SU-DHL-6 (cell line): ENCODE results near the gene ECHDC3.

Source experiments
- H2AFZ ChIP-seq: fragments of 200-600 bp; sonication (generic); 2 replicates; pipeline ENCODE4 v1.6.1; 2014; ENCODE audit warnings: low read depth, mild to moderate bottlenecking, moderate library complexity, mixed read lengths, antibody characterized with exemption, low read length; ENCODE audit not compliant: severe bottlenecking
- H3F3A ChIP-seq: fragments of 200-600 bp; shearing (Covaris generic); 2 replicates; pipeline ENCODE4 v1.6.0; 2016; ENCODE audit warnings: antibody characterized with exemption, mild to moderate bottlenecking; ENCODE audit not compliant: insufficient read depth
- H3K27ac ChIP-seq: fragments of 200-600 bp; sonication (generic); 2 replicates; pipeline ENCODE4 v1.5.1; 2016; ENCODE audit warnings: low read depth, mild to moderate bottlenecking, low read length, moderate library complexity, mixed read lengths
- H3K27me3 ChIP-seq: fragments of 200-600 bp; sonication (generic), shearing (Covaris generic); 2 replicates; pipeline ENCODE4 v1.6.0; 2014; ENCODE audit warnings: mild to moderate bottlenecking, low read length
- H3K36me3 ChIP-seq: fragments of 200-600 bp; sonication (generic); 2 replicates; pipeline ENCODE4 v1.6.1; 2014; ENCODE audit warnings: mild to moderate bottlenecking, low read length, mixed read lengths
- H3K4me2 ChIP-seq: fragments of 300-600, 200-600 bp; shearing (Covaris generic), sonication (generic); 2 replicates; pipeline ENCODE4 v1.6.0; 2014; ENCODE audit warnings: low read length, low read depth, mild to moderate bottlenecking; ENCODE audit not compliant: poor library complexity, severe bottlenecking
- H3K4me3 ChIP-seq: fragments of 200-600 bp; sonication (generic); 2 replicates; pipeline ENCODE4 v1.5.1; 2014; ENCODE audit warnings: antibody characterized with exemption, low read length, mild to moderate bottlenecking, mixed read lengths; ENCODE audit not compliant: insufficient read depth, poor library complexity, severe bottlenecking
- H3K79me2 ChIP-seq: fragments of 200-600 bp; sonication (generic); 2 replicates; pipeline ENCODE4 v1.6.1; 2014; ENCODE audit warnings: mild to moderate bottlenecking, low read length, moderate library complexity; ENCODE audit not compliant: insufficient read depth
- H3K9ac ChIP-seq: fragments of 200-600 bp; sonication (generic); 2 replicates; pipeline ENCODE4 v1.7.0; 2014; ENCODE audit warnings: mild to moderate bottlenecking, low read length
- H3K9me2 ChIP-seq: fragments of 200-600 bp; sonication (generic); replicated peaks from 2 replicates; pipeline ENCODE4 v1.6.1; 2014; ENCODE audit warnings: low read length; ENCODE audit not compliant: insufficient read depth
- H3K9me3 ChIP-seq: fragments of 200-600 bp; sonication (generic); 2 replicates; pipeline ENCODE4 v1.6.1; 2014; ENCODE audit warnings: low read length, mixed read lengths; ENCODE audit not compliant: insufficient read depth
- H4K20me1 ChIP-seq: fragments of 200-600 bp; sonication (generic); 2 replicates; pipeline ENCODE4 v1.6.1; 2014; ENCODE audit warnings: low read depth, mild to moderate bottlenecking, antibody characterized with exemption, low read length, moderate library complexity, mixed read lengths
- CTCF ChIP-seq: fragments of 200-600 bp; sonication (generic); IDR thresholded peaks from one replicate; pipeline ENCODE4 v1.5.1; 2017; ENCODE audit warnings: antibody characterized with exemption, mild to moderate bottlenecking, low read length, moderate library complexity; ENCODE audit not compliant: insufficient read depth, poor library complexity, severe bottlenecking
- EZH2phosphoT487 ChIP-seq: fragments of 200-600 bp; sonication (generic), shearing (Covaris generic); conservative IDR thresholded peaks from 2 replicates; pipeline ENCODE4 v1.6.1; 2018; ENCODE audit warnings: mild to moderate bottlenecking, antibody characterized with exemption, low read length, moderate library complexity, mixed read lengths

ECHDC3 gene

GRCh38 chr10:11783558-11783865, 41.3 kb downstream of the ECHDC3 start:
- Histone ChIP-seq H3K27ac (no peak overlapping the region), H3F3A (no peaks in the 10 kb centered on the region), H3K4me2 (no peak overlapping the region), H3K9ac (no peak overlapping the region), H2AFZ (no peak overlapping the region), H3K4me3 (no peak overlapping the region), H3K36me3 (no peaks in the 10 kb centered on the region), H3K9me3 (no peaks in the 10 kb centered on the region), H3K27me3 (no peaks in the 10 kb centered on the region), H3K9me2 (no peaks in the 10 kb centered on the region), H3K79me2 (no peaks in the 10 kb centered on the region), H4K20me1 (no peaks in the 10 kb centered on the region)
- TF ChIP-seq CTCF, result no peak
- TF ChIP-seq EZH2phosphoT487, result no peak

DNA sequence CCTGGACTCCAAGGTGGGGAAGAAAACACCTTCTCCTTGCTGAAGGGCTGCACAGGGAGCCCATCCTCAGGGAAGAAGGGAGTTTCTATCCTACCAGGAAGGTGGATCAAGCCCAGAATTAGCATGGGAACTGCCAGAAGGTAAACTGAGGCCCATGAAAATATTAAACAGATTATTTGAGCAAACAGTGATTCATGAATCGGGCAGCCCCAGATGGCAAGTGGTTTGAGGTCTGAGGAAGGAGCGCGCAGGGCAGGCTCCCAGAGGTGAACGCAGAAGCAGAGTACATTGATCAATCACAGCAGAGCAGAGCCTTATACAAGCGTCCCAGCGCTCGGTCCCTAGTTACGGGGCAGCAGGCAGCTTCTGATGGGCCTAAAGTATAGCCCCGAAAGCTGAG, 45.2 kb downstream of the ECHDC3 start:
- Histone ChIP-seq H3K9me3 (no peaks in the 10 kb centered on the region), H4K20me1 (no peaks in the 10 kb centered on the region), H3K27me3 (no peaks in the 10 kb centered on the region), H3K9ac (no peak overlapping the region), H3K36me3 (no peaks in the 10 kb centered on the region), H2AFZ (no peak overlapping the region), H3K4me3 (no peak overlapping the region), H3F3A (no peaks in the 10 kb centered on the region), H3K4me2 (no peak overlapping the region), H3K79me2 (no peaks in the 10 kb centered on the region), H3K27ac (no peak overlapping the region), H3K9me2 (no peaks in the 10 kb centered on the region)
- TF ChIP-seq EZH2phosphoT487, result no peak
- TF ChIP-seq CTCF, result no peak

DNA sequence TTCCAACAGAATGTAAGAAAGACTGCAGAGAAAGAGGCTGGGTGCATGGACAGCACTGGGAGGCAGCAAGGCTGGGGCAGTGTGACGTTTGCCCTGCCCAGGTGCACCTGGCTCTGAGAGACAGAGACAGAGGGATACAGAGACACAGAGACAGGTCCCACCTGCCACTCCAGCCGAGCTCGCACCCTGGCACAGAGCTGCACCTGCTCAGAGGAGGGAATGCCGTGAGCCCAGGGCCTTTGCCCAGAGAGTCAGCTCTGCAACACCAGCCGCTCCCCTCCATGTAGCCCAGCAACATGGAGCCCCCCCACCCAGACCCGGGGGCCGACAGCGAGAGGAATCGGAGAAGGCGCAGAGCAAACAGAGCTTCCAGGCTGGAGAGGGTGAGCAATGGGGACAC, 45.7 kb downstream of the ECHDC3 start:
- H3K27ac ChIP-seq, result no peak overlapping the region
- TF ChIP-seq CTCF (no peak), EZH2phosphoT487 (no peak)
- H3K9ac ChIP-seq, result no peak overlapping the region
- no peaks in the 10 kb centered on the region for H3K9me3 ChIP-seq
- no peaks in the 10 kb centered on the region for H4K20me1 ChIP-seq
- H3K27me3 ChIP-seq, result no peaks in the 10 kb centered on the region
- H3K4me2 ChIP-seq, result no peak overlapping the region
- H3K9me2 ChIP-seq, result no peaks in the 10 kb centered on the region
- no peaks in the 10 kb centered on the region for H3F3A ChIP-seq
- no peaks in the 10 kb centered on the region for H3K36me3 ChIP-seq
- H2AFZ ChIP-seq, result no peak overlapping the region
- no peaks in the 10 kb centered on the region for H3K79me2 ChIP-seq
- no peak overlapping the region for H3K4me3 ChIP-seq

GRCh38 chr10:11789306-11789705, 47.1 kb downstream of the ECHDC3 start:
- no peaks in the 10 kb centered on the region for H3K79me2 ChIP-seq
- H3K27ac ChIP-seq, result no peak overlapping the region
- no peak overlapping the region for H3K4me3 ChIP-seq
- TF ChIP-seq EZH2phosphoT487 (no peak), CTCF (no peak)
- H3K9me2 ChIP-seq, result no peaks in the 10 kb centered on the region
- H3K36me3 ChIP-seq, result no peaks in the 10 kb centered on the region
- H3K9ac ChIP-seq, result no peak overlapping the region
- no peaks in the 10 kb centered on the region for H3F3A ChIP-seq
- no peak overlapping the region for H2AFZ ChIP-seq
- no peaks in the 10 kb centered on the region for H3K9me3 ChIP-seq
- no peaks in the 10 kb centered on the region for H4K20me1 ChIP-seq
- H3K27me3 ChIP-seq, result no peaks in the 10 kb centered on the region
- no peak overlapping the region for H3K4me2 ChIP-seq
